Head of caudate nucleus (tissue), 42 donors: ENCODE data around the gene TFF2.
A peak's percentile ranks its signal among the peaks of the same experiment; 100 is the strongest.

Experiments
- DNase-seq, 42 donors: peaks; one replicate each; pipeline versions ENCODE4 v3.0.0 to v3.0.0-alpha.2; 2020 to 2021; ENCODE audit warnings: mixed read lengths in 7 of 42
- intact Hi-C: fragments of 100-400 bp; cut with DNase I; formaldehyde crosslinking; loops from one replicate; pipeline ENCODE4 v1.15.0; 2022

TFF2 gene

DNA sequence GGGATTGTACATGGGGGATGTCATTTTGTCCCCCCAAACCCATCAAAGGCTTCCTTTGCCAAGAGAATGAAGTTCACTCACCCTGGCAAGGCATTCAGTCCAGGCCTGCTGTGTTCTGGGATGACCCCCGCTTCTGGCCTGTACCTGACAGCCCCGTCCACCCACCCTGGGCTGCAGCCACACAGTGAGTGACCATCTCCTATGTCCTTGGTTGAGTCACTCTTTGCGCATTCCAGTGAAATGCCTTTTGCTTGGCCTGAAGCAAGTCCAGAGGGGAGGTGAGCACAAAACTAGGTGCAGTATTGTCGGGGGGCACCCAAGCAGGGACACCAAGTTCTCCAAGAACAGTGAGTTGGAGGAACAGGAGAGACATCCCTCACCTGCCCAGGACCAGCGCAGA lies 34.8 kb upstream of the TFF2 start:
- intact Hi-C loops = no loop called here
- DNase-seq = no peak

DNA sequence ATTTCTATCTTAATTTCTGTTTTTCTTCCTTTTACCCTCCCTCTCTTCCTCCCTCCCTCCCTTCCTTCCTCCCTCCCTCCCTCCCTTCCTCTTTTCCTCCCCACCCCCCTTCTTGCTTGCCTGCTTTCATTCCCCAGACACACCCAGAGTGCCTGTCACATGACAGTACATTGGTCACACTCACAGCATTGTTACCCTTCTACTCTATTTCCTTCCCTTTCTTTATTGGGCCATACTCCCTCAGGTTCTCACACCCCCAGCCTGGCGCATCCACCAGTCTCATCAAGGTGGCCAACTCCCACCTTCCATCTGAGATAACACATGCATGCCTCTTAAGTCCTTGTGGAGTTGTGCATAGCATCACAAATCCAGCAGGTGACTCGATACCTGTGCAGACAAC lies 34.2 kb upstream of the TFF2 start:
- intact Hi-C loops = no loop called here

GRCh38 chr21:42384156-42384945 lies 33.6 kb upstream of the TFF2 start:
- intact Hi-C loops = no loop called here
- no peak for DNase-seq

More for the DNA sequence above, 34.2 kb upstream of the TFF2 start:
- DNase-seq = no peak

GRCh38 chr21:42383331-42383730 lies 32.5 kb upstream of the TFF2 start:
- no peak for DNase-seq
- intact Hi-C loops = no loop called here

GRCh38 chr21:42382915-42383314 lies 32.1 kb upstream of the TFF2 start:
- DNase-seq = no peak
- intact Hi-C loops = no loop called here

DNA sequence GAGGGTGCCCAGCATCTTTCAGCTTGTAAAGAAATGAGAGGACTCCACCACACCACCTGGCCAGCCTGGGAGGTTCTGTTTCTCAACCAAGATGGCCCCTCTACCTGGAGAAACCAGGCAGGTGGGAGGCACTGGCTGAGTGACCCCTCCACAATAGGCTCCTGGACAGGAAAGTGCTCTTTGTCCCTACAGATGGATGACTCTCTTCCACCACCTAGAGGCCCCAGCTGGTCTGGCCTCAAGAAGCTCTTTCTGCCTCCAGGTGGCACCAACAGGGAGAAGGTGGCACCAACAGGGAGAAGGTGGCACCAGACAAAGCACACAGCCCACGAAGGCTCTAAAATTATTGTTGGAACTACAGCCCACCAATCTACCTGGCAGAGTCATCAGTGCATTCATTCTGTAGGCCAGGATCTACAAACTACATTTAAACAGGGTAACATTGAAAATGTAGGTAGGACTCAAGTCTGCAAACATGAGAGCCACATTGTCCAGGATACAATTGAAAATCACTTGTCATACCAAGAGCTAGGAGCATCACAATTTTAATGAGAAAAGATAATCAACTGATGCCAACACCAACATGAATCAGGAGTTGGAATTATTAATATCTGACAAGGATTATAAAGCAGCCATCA lies 30.7 kb upstream of the TFF2 start:
- DNase-seq = peak in 10 of 42 donors; percentile 4 to 45 (median 20)

GRCh38 chr21:42379426-42380215 lies 28.8 kb upstream of the TFF2 start:
- intact Hi-C loops = no loop called here
- no peak for DNase-seq

More for the DNA sequence above, 30.7 kb upstream of the TFF2 start:
- intact Hi-C loops = no loop called here

DNA sequence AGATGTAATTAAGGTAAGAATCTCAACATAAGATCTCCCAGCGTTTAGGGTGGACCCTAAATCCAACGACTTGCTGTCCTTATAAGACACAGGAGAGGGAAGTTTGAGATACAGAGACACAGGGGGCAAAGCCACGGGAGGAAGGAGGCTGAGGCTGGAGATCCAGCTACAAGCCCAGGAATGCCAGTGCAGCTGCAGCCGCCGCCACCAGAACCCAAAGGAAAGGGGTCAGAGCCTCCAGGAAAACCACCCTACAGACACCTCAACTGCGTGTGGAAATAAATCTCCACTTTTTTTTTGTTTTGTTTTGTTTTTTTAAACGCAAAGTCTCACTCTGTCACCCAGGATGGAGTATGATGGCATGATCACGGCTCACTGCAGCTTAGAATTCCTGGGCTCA lies 27.6 kb upstream of the TFF2 start:
- no peak for DNase-seq
- intact Hi-C loops = no loop called here

- DNase-seq = no peak
Measured at GRCh38 chr21:42377951-42378340, 27.2 kb upstream of the TFF2 start.

GRCh38 chr21:42377211-42377950 lies 26.6 kb upstream of the TFF2 start:
- DNase-seq = no peak
- intact Hi-C loops = no loop called here

More at GRCh38 chr21:42377951-42378340, 27.2 kb upstream of the TFF2 start:
- intact Hi-C loops = no loop called here

DNA sequence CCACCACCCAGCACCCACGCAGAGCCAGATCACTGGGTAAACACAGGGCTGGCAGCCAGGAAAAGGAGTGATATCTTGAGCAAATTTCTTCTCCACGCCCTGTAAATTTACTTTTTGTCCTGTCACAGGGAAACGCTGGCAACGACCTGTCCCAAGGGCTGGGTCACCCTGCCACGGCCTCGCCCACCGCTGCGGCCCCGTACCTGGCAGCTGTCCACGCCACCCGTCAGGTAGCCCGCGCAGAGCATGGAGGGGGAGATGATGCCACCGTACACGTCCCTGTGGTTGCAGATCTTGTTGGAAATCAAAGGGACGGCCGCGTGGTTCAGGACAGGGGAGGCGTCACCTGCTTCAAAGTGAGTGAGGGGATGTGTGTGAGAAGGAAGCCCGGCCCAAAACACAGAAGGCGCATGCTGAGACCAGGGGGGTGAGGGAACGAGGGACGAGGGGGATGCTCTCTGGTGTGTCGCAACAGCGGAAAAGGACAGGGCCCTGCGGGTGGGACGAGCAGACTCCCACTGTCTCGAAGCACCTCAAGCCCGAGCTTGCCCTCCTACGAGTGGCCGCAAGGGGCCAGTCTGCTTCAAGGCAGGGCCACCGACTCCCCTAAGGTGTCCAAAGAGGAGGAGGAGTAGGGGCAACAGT lies 25.7 kb upstream of the TFF2 start:
- DNase-seq = peak in 1 of 42 donors; percentile 25
- intact Hi-C loops = no loop called here

GRCh38 chr21:42375966-42376337 lies 25.2 kb upstream of the TFF2 start:
- intact Hi-C loops = no loop called here
- DNase-seq = no peak

GRCh38 chr21:42375506-42375905 lies 24.7 kb upstream of the TFF2 start:
- no peak for DNase-seq
- intact Hi-C loops = no loop called here

GRCh38 chr21:42374864-42375499 lies 24.2 kb upstream of the TFF2 start:
- DNase-seq = no peak

GRCh38 chr21:42374457-42374856 lies 23.7 kb upstream of the TFF2 start:
- DNase-seq = no peak
- intact Hi-C loops = no loop called here

More at GRCh38 chr21:42374864-42375499, 24.2 kb upstream of the TFF2 start:
- intact Hi-C loops = no loop called here

GRCh38 chr21:42373908-42374455 lies 23.2 kb upstream of the TFF2 start:
- no peak for DNase-seq
- intact Hi-C loops = no loop called here

- no peak for DNase-seq
- intact Hi-C loops = no loop called here
Measured at GRCh38 chr21:42373196-42373907, 22.6 kb upstream of the TFF2 start.
